HG02798 (cell line): Measurements from ENCODE around the gene SUGP2.

Experiments used
- ATAC-seq: cut with Tn5 transposase; IDR thresholded peaks from one replicate; pipeline ENCODE4 v1.9.1; 2021; ENCODE audit warnings: mild to moderate bottlenecking; ENCODE audit not compliant: unreplicated experiment, poor library complexity

Gene SUGP2

DNA sequence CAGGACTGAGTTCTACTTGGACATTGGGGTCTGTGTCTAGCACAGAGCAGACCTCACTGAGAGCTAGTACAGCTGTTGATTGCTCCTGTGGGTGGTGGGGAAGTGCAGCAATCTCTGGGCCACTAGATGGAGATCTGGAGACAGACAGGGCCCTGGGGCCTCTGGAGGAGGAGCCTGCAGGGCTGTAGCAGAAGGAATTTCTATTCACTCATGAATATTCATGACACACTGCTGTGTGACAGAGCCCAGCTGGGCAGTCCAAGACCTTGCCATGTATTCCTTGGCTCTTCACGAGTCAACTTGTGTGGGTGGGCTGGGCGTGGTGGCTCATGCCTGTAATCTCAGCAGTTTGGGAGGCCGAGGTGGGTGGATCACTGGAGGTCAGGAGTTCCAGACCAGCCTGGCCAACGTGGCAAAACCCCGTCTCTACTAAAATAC, 37.5 kb downstream of the SUGP2 start:
- ATAC-seq: no peak

- no peak for ATAC-seq
Observed at GRCh38 chr19:18993115-18993514, 40.2 kb downstream of the SUGP2 start.

GRCh38 chr19:18992696-18993095, 40.6 kb downstream of the SUGP2 start:
- no peak for ATAC-seq

DNA sequence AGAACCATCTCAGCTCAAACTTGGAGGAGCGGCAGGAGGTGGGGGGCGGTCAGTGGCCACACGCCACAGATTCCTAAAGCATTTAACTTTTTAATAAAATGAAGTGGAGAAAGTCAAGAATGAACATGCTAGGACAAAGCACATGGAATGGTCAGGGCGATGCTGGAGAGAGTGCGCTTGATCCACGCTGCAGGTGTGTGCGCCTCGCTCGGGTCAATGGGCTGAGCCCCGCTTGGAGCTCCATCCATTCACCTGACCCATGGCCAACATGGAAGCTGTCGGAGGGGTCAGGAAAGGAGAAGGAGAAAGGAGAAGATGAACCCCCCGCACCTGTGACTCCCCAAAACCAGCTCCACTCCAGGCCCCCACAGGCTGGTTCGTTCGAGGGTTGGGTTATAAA, 41.8 kb downstream of the SUGP2 start:
- no peak for ATAC-seq

- ATAC-seq: no peak
Observed at GRCh38 chr19:18991006-18991405, 42.3 kb downstream of the SUGP2 start.

GRCh38 chr19:18990128-18990708, 43.1 kb downstream of the SUGP2 start:
- ATAC-seq: no peak

DNA sequence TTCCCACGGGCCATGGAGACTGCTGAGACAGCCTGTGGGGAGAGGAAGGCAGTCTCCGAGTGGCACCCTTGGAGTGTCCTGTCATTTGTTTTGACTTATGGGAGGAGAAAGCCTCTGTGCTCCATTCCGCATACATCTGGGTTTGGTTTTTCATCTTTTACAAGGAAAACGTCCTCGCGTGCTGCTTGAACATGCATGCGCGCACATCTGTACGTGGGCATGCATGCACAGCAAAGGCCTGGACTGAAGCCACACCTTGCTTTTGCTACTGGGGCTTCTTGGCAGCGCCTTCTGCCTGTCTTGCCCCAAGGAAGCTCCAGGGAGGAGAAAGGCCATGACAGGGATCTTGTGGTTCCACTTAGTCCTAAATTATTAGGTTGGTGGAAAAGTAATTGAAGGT, 44.0 kb downstream of the SUGP2 start:
- ATAC-seq: no peak

DNA sequence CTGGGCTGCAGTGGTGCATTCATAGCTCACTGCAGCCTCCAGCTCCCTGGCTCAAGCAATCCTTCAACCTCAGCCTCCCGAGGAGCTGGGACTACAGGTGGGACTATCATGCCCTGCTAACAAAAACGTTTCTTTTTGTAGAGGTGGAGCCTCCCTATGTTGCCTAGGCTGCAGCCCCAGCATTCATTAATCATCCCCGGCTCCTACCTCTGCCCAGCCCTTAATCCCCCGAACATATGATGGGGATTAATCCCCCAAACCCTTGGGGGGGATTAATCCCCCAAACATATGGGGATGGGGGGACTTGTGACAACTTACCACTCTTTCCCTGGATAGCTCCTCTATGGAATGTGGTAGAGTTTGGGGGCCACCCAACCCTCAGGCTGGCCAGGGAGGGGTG, 45.9 kb downstream of the SUGP2 start:
- ATAC-seq: no peak

DNA sequence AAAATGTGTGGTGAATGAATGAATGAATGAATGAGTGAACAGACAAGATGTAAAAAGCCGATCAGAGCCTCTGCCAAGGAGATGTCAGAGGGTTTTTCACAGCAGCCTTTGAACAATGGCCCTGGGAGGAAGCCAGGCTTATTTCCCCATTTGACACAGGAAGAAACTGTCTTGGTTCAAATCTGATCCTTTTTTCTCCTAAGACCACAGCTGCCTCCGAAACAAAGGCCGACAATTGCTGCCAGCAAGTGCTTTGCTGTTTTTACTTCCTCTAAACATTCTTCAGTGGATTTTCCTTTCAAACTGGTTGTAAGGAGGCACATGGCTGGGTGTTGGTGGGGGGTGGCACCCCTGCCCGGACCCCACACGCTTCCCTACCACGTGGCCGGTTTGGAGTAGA, 48.1 kb downstream of the SUGP2 start:
- no peak for ATAC-seq

- ATAC-seq: no peak
Observed at GRCh38 chr19:18984251-18984650, 49.1 kb downstream of the SUGP2 start.

GRCh38 chr19:18982669-18983068, 50.6 kb downstream of the SUGP2 start:
- ATAC-seq: no peak

DNA sequence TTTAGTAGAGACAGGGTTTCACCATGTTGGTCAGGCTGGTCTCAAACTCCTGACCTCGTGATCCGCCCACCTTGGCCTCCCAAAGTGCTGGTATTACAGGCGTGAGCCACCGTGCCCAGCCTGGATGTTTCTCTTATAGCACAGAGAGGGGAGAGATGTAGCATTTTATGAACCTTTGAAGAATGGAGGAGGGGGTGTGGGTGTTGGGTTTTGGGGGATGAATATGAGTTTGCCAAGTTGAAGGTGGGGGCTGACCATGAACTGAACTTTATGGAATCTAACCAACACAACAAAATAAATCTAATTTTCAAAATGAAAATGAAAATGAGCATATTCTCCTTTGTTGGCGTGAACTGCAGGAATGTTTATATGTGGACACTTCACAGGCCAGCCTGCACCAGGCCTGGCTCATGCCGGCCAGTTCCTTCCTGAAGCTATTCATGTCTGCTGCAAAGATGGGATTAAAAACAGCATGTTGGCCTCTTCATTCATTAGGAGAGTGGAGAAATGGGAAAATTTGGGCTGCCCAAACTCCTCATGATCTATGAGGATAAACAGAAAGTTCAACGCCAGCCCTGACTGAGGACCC, 52.8 kb downstream of the SUGP2 start:
- ATAC-seq: no peak

DNA sequence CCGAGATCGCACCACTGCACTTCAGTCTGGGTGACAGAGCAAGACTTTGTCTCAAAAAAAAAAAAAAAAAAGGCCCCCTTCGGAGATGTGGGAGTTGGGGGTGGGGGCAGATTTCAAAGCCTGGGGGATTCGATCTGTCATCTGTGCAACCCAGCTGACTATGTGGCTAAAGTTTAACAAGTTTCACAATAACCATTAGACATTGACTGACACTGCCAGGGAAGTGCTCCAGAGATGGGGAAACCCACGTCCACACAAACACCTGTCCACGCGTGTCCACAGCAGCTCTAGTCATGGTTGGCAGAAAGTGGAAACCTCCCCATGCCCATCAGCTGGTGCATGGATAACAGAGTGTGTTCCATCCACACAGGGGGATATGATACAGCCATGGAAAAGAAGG, 54.7 kb downstream of the SUGP2 start:
- no peak for ATAC-seq

DNA sequence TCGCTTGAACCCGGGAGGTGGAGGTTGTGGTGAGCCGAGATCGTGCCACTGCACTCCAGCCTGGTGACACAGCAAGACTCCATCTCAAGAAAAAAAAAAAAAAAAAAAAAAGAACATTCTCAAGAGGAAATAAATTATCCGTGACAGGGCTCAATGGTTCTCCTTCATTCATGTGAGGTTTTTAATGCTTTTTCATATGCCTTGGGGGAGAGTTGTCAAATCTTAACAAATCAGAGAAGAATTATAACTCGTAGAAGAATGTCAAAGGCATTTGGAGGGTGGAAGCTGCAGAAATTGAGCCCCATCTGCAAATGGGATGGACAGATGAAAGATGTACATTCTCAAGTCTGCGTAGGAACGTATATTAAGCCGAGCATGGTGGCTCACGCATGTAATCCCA, 57.4 kb downstream of the SUGP2 start:
- ATAC-seq: no peak

DNA sequence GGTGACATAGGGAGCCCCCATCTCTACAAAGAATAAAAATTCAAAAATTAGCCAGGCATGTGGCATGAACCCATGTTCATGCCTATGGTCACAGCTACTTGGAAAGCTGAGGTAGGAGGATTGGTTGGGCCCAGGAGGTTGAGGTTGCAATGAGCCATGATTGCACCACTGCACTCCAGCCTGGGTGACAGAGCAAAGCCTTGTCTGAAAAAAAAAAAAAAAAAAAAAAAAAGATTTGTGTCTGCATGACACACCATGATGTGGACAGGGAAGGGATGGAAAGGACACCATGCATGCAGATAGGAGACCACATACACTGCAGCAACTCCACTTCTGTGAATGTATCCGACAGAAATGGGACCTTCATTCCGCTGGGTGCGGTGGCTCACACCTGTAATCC, 58.3 kb downstream of the SUGP2 start:
- ATAC-seq: no peak

DNA sequence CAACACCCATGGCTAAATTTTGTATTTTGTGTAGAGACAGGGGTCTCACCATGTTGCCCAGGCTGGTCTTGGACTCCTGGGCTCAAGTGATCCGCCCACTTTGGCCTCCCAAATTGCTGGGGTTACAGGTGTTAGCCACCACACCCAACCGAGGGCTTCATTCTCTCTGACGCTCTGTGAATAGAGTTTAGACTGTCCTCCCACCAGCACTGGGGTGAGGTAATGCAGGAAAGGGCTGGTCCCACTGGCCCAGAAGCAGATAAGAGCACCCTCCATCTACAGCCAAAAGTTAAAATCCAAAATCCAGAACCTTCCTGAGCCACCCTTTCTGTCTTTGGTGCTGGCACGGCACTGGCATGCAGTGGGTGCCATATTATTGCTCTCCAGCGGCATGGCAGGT, 60.5 kb downstream of the SUGP2 start:
- no peak for ATAC-seq

- ATAC-seq: no peak
Observed at GRCh38 chr19:18972301-18972811, 61.0 kb downstream of the SUGP2 start.

- no peak for ATAC-seq
Observed at GRCh38 chr19:18969931-18970659, 63.2 kb downstream of the SUGP2 start.

GRCh38 chr19:18967358-18968146, 65.8 kb downstream of the SUGP2 start:
- no peak for ATAC-seq

DNA sequence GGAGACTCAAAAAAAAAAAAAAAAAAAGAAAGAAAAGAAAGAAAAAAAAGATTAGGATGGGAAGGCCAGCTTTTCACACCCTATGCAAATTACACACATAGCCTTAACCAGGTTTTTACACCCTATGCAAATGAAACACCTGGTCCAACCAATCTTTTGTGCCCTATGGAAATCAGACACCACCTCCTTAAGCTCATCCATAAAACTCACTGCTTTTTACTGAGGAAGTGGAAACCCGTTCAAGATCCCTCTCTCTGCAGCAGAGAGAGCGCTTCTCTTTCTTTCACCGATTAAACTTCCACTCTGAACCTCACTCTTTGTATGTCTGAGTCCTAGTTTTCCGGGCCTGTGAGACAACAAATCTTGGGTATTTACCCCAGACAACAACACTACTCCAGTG, 67.0 kb downstream of the SUGP2 start:
- ATAC-seq: no peak

GRCh38 chr19:18964121-18964520, 69.2 kb downstream of the SUGP2 start:
- no peak for ATAC-seq
